ENCODE results near the gene SEC23IP. TPM values are rescaled to one million over a fixed set of nuclear protein-coding genes. Genes with fewer than 3 reads are reported as not detected.
"Not testable (repeated sequence)": the region's sequence is repeated elsewhere in the genome, so short reads cannot be mapped to it uniquely, and the experiment has no call there.

The SEC23IP gene
- total RNA-seq, 2 donors from 2014 or later: 14.5 to 16.4 TPM

DNA sequence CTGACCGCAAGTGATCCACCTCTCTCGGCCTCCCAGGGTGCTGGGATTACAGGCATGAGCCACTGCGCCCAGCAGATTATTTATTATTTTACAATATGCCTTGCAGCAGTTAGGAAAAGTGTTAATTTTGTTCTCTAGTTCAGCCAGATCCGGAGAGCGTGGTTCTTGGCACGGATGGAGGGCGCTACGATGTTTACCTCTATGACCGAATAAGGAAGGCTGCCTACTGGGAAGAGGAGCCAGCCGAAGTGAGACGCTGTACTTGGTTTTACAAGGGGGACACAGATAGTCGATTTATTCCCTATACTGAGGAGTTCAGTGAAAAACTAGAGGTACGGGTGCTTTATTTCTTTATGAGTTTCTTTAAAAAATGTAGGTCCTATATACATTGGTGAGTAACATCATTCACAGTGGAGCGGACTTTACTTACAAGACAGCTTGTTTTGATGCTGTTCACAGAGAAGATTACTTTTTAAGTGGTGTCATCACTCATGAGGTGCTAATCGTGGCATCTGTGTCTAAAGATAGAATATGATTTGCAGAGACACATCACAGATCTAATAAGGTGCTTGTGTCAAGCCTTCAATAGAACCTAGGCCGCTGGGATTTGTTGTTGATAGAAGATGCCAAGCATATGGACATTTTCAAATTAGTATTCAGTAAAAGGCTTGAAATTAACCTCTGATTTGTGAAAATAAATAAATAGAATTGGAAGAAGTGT is 11.6 kb downstream of the SEC23IP start:
- Histone ChIP-seq H3K27ac (peak overlapping the region in 1 of 2 donors; percentile 70), H3K9me3 (no peaks in the 10 kb centered on the region), H3K4me3 (no peak overlapping the region), H3K27me3 (no peaks in the 10 kb centered on the region), H3K4me1 (no peaks in the 10 kb centered on the region), H3K36me3 (peaks cover 48% of the 10 kb centered on the region)
- TF ChIP-seq, protein P1, sequence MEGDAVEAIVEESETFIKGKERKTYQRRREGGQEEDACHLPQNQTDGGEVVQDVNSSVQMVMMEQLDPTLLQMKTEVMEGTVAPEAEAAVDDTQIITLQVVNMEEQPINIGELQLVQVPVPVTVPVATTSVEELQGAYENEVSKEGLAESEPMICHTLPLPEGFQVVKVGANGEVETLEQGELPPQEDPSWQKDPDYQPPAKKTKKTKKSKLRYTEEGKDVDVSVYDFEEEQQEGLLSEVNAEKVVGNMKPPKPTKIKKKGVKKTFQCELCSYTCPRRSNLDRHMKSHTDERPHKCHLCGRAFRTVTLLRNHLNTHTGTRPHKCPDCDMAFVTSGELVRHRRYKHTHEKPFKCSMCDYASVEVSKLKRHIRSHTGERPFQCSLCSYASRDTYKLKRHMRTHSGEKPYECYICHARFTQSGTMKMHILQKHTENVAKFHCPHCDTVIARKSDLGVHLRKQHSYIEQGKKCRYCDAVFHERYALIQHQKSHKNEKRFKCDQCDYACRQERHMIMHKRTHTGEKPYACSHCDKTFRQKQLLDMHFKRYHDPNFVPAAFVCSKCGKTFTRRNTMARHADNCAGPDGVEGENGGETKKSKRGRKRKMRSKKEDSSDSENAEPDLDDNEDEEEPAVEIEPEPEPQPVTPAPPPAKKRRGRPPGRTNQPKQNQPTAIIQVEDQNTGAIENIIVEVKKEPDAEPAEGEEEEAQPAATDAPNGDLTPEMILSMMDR (IDR thresholded peaks at IDR 0.05): no peak
- no peak for DNase-seq (ENCODE audit: low spot score)

DNA sequence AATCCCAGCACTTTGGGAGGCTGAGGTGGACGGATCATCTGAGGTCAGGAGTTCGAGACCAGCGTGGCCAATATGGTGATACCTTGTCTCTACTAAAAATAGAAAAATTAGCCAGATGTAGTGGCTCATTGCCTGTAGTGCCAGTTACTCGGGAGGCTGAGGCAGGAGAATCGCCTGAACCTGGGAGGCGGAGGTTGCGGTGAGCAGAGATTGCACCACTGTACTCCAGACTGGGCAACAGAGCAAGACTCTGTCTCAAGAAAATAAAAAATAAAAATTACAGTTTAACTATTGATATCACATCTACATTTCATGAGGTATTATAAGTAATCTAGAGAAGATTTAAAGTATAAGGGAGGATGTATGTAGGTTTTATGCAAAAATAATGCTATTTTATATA is 15.2 kb downstream of the SEC23IP start:
- not testable (repeated sequence) for H3K4me3 ChIP-seq; H3K9me3 ChIP-seq; H3K27me3 ChIP-seq; DNase-seq (ENCODE audit: low spot score); H3K4me1 ChIP-seq; H3K27ac ChIP-seq
- H3K36me3 ChIP-seq: peaks cover 51% of the 10 kb centered on the region

DNA sequence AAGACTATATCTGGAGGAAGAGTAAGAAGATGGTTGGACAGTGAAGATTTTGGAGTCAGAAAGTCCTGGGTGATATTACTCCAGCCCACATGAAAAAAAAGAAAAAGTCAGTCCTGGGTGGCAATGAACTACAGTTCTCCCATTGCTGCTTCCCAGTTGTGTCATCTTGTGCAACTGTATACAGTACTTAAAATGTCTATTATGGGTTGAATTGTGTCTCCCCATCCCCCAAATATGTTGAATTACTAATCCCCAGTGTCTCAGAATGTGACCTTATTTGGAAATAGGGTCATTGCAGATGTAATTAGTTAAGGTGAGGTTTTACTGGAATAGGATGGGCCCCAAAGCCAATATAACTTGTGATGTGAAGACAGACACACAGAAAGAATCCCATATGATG is 15.6 kb downstream of the SEC23IP start:
- Histone ChIP-seq H3K9me3 (no peaks in the 10 kb centered on the region), H3K36me3 (peaks cover 51% of the 10 kb centered on the region), H3K27me3 (no peaks in the 10 kb centered on the region), H3K27ac (no peak overlapping the region), H3K4me3 (no peak overlapping the region), H3K4me1 (no peaks in the 10 kb centered on the region)
- DNase-seq (ENCODE audit: low spot score): no peak
- TF ChIP-seq, protein P1 (IDR thresholded peaks at IDR 0.05): no peak

DNA sequence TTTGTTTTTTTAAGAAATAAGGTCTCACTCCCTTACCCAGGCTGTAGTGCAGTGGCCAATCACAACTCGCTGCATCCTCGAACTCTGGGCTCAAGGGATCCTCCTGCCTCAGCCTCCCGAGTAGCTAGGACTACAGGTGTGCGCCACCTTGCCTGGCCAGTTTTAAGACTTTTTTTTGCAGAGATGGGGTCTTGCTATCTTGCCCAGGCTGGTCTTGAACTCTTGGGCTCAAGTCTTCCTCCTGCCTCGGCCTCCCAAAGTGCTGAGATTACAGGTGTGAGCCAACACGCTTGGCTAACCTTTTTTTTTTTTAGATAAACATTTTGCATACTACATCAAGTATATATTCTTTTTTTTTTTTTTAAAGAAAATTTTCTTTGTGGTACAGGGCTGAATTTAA is 18.2 kb downstream of the SEC23IP start:
- no peak overlapping the region for H3K27ac ChIP-seq
- no peaks in the 10 kb centered on the region for H3K4me1 ChIP-seq
- peaks cover 51% of the 10 kb centered on the region for H3K36me3 ChIP-seq
- H3K27me3 ChIP-seq: no peaks in the 10 kb centered on the region
- H3K9me3 ChIP-seq: no peaks in the 10 kb centered on the region
- no peak overlapping the region for H3K4me3 ChIP-seq
- TF ChIP-seq, protein P1 (IDR thresholded peaks at IDR 0.05): no peak
- no peak for DNase-seq (ENCODE audit: low spot score)

DNA sequence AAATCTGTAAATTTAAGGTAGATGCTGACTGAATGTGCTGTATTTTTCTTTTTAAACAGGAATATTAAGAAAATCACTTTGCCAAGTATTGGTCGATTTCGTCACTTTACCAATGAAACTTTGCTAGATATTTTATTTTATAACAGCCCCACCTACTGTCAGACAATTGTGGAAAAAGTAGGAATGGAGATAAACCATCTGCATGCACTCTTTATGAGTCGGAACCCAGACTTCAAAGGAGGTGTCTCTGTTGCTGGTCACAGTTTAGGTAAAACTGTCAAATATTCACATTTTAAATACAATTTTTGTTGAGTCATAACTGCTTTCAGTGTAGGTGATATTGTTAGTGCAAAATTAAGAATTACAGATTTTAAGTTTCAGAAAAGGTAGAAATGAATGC is 25.2 kb downstream of the SEC23IP start:
- H3K4me1 ChIP-seq: no peaks in the 10 kb centered on the region
- no peak overlapping the region for H3K27ac ChIP-seq
- H3K9me3 ChIP-seq: no peaks in the 10 kb centered on the region
- TF ChIP-seq, protein P1 (IDR thresholded peaks at IDR 0.05): no peak
- no peak for DNase-seq (ENCODE audit: low spot score)
- peaks cover 79% of the 10 kb centered on the region for H3K36me3 ChIP-seq
- H3K27me3 ChIP-seq: no peaks in the 10 kb centered on the region
- H3K4me3 ChIP-seq: no peak overlapping the region

DNA sequence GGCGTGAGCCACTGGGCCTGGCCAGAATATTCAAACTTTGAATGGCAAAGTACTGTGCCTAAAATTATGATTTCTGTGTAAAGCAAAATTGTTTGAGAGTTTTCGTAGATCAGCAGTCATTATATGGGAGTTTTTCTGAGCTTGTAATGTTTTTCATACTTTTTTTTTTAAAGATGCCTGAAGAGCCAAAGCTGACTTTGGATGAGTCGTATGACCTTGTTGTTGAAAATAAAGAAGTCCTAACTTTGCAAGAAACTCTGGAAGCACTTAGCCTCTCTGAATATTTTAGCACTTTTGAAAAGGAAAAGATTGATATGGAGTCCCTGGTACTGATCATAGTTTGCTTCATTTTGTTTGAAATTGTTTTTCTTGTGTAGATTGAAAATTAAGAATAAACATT is 26.7 kb downstream of the SEC23IP start:
- DNase-seq (ENCODE audit: low spot score): no peak
- Histone ChIP-seq H3K27ac (no peak overlapping the region), H3K27me3 (no peaks in the 10 kb centered on the region), H3K4me1 (no peaks in the 10 kb centered on the region), H3K9me3 (no peaks in the 10 kb centered on the region), H3K4me3 (no peak overlapping the region), H3K36me3 (peaks cover 74% of the 10 kb centered on the region)
- TF ChIP-seq, protein P1 (IDR thresholded peaks at IDR 0.05): no peak

Measured in right atrium auricular region (tissue), 2 donors.